GM23248 (cell line): ENCODE data around the gene CEACAM6.

Experiments used
- EZH2 ChIP-seq: fragments of 200-600 bp; sonication (generic); IDR thresholded peaks from 2 replicates; pipeline ENCODE4 v1.6.1; 2018; ENCODE audit warnings: antibody characterized with exemption, mild to moderate bottlenecking; ENCODE audit not compliant: insufficient read depth, poor library complexity, severe bottlenecking
- EZH2phosphoT487 ChIP-seq: fragments of 200-600 bp; sonication (generic); IDR thresholded peaks from 2 replicates; pipeline ENCODE4 v1.6.1; 2018; ENCODE audit warnings: antibody characterized with exemption, moderate library complexity, mild to moderate bottlenecking, low read depth; ENCODE audit not compliant: insufficient read depth

DNA sequence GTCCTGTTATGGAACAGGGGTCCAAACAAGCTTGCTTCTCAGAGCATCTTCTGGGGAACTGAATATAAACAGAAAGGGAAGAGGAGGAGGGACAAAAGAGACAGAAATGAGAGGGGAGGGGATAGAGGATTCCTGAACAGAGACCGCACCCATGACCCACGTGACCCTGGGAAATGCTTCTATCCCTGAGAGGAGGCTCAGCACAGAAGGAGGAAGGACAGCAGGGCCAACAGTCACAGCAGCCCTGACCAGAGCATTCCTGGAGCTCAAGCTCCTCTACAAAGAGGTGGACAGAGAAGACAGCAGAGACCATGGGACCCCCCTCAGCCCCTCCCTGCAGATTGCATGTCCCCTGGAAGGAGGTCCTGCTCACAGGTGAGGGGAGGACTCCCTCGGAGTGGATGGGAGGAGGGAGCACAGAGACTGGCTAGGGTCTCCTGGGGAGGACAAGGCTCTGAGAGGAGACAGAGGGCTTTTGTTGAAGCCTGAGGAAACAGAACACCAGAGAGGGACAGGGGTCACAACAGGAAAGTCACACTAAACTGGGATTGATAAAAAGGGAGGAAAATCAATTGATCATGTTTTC lies at the start of gene CEACAM6:
- no peak for TF ChIP-seq EZH2
- no peak for TF ChIP-seq EZH2phosphoT487
